SIG-M5 treated with dmso at 0.1 percent for 504 hours (cell line): ENCODE data around the gene RFNG.

Source experiments
- DNase-seq: peaks from one replicate; lab custom pipeline; 2025; ENCODE audit not compliant: unreplicated experiment; lab: John Stamatoyannopoulos, UW

Gene RFNG

GRCh38 chr17:82078433-82078832 lies 26.8 kb upstream of the RFNG start:
- no peak for DNase-seq

- DNase-seq: no peak
These were observed 26.2 kb upstream of the RFNG start for GRCh38 chr17:82077617-82078358.

GRCh38 chr17:82076785-82077591 lies 25.4 kb upstream of the RFNG start:
- no peak for DNase-seq

GRCh38 chr17:82076018-82076784 lies 24.6 kb upstream of the RFNG start:
- no peak for DNase-seq

GRCh38 chr17:82073446-82073845 lies 21.8 kb upstream of the RFNG start:
- DNase-seq: no peak

- no peak for DNase-seq
These were observed 21.2 kb upstream of the RFNG start for GRCh38 chr17:82072827-82073226.

- DNase-seq: no peak
These were observed 19.0 kb upstream of the RFNG start for GRCh38 chr17:82070611-82071010.

- DNase-seq: peak; percentile 30
These were observed 14.2 kb upstream of the RFNG start, which contains the start of gene DUS1L for GRCh38 chr17:82065638-82066303. Gene DUS1L (minus strand): TSS chr17:82065804. CDS start chr17:82065059, 745 bp downstream.

- no peak for DNase-seq
These were observed 13.6 kb upstream of the RFNG start for GRCh38 chr17:82065193-82065637.

GRCh38 chr17:82064433-82065192 lies 13.0 kb upstream of the RFNG start:
- DNase-seq: no peak

GRCh38 chr17:82063424-82064415 lies 12.1 kb upstream of the RFNG start:
- DNase-seq: no peak

GRCh38 chr17:82062984-82063368 lies 11.4 kb upstream of the RFNG start:
- DNase-seq: no peak

- no peak for DNase-seq
These were observed 10.7 kb upstream of the RFNG start for GRCh38 chr17:82062076-82062983.

GRCh38 chr17:82061047-82061925 lies 9.7 kb upstream of the RFNG start:
- no peak for DNase-seq

GRCh38 chr17:82060614-82061013 lies 9.0 kb upstream of the RFNG start:
- no peak for DNase-seq

- no peak for DNase-seq
These were observed 8.4 kb upstream of the RFNG start for GRCh38 chr17:82060001-82060380.
